ENCODE data around the gene STMP1.

DNA sequence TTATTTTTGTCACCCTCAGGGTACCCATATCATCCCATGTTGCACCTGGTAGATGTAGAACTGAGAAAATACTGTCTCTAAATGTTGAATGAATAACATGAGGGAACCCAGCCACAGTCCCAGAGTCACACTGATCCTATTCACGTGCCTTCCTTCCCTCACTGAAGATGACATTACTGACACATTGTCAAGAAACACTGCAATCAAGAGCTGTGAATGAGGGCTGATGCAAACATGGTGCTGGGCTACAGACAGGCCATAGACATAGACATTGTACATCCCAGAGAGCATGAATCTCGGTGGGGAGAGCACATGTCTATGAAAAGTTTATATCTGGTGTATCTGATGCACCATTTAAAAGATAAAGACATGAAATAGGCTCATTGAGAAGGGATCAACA lies 55.9 kb downstream of the STMP1 start:
- TF ChIP-seq, protein P1, sequence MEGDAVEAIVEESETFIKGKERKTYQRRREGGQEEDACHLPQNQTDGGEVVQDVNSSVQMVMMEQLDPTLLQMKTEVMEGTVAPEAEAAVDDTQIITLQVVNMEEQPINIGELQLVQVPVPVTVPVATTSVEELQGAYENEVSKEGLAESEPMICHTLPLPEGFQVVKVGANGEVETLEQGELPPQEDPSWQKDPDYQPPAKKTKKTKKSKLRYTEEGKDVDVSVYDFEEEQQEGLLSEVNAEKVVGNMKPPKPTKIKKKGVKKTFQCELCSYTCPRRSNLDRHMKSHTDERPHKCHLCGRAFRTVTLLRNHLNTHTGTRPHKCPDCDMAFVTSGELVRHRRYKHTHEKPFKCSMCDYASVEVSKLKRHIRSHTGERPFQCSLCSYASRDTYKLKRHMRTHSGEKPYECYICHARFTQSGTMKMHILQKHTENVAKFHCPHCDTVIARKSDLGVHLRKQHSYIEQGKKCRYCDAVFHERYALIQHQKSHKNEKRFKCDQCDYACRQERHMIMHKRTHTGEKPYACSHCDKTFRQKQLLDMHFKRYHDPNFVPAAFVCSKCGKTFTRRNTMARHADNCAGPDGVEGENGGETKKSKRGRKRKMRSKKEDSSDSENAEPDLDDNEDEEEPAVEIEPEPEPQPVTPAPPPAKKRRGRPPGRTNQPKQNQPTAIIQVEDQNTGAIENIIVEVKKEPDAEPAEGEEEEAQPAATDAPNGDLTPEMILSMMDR (IDR thresholded peaks at IDR 0.05) = no peak
- TF ChIP-seq POLR2A (IDR thresholded peaks at IDR 0.05; ENCODE audit: low read depth) (no peak), EP300 (IDR thresholded peaks at IDR 0.05) (no peak), POLR2AphosphoS5 (IDR thresholded peaks at IDR 0.05) (no peak)
